Liver (tissue), 9 donors: ENCODE results near the gene ACOT2. TPM values are rescaled to one million over a fixed set of nuclear protein-coding genes. Genes with fewer than 3 reads are reported as not detected.

Experiments
- DNase-seq: peaks from one replicate; pipeline ENCODE4 v3.0.0-alpha.2; 2017; ENCODE audit warnings: low spot score
- H3K27ac ChIP-seq, 2 donors: one replicate each; pipeline ENCODE4 v1.7.0; 2013; ENCODE audit warnings: inconsistent platforms in 2 of 2, low read length in 2 of 2, control low read depth in 1 of 2, low read depth in 1 of 2, mild to moderate bottlenecking in 1 of 2
- H3K27me3 ChIP-seq, 4 donors: one replicate each; pipeline versions ENCODE4 v1.6.1 to v1.7.0; 2013; ENCODE audit warnings: low read length in 3 of 4, inconsistent platforms in 1 of 4, mild to moderate bottlenecking in 1 of 4, moderate library complexity in 1 of 4; ENCODE audit not compliant: control insufficient read depth in 4 of 4, insufficient read depth in 4 of 4
- H3K36me3 ChIP-seq, 4 donors: one replicate each; pipeline versions ENCODE4 v1.6.1 to v1.7.0; 2013; ENCODE audit warnings: low read length in 3 of 4, mild to moderate bottlenecking in 3 of 4, low read depth in 1 of 4, moderate library complexity in 1 of 4; ENCODE audit not compliant: control insufficient read depth in 4 of 4, insufficient read depth in 3 of 4
- H3K4me1 ChIP-seq, 4 donors: one replicate each; pipeline versions ENCODE4 v1.6.1 to v1.7.0; 2013; ENCODE audit warnings: low read length in 3 of 4, mild to moderate bottlenecking in 3 of 4, moderate library complexity in 1 of 4; ENCODE audit not compliant: control insufficient read depth in 4 of 4, insufficient read depth in 4 of 4
- H3K4me3 ChIP-seq, 3 donors: one replicate each; pipeline versions ENCODE4 v1.6.1 to v1.7.0; 2013; ENCODE audit warnings: low read length in 3 of 3, control low read depth in 1 of 3, low read depth in 1 of 3, mild to moderate bottlenecking in 1 of 3
- H3K9ac ChIP-seq, 2 donors: one replicate each; pipeline ENCODE4 v1.7.0; 2013; ENCODE audit warnings: low read length in 2 of 2, mild to moderate bottlenecking in 2 of 2, moderate library complexity in 2 of 2, control low read depth in 1 of 2, low read depth in 1 of 2
- H3K9me3 ChIP-seq, 4 donors: one replicate each; pipeline versions ENCODE4 v1.6.1 to v1.7.0; 2013; ENCODE audit warnings: low read length in 3 of 4; ENCODE audit not compliant: control insufficient read depth in 4 of 4
- EGR1 ChIP-seq, 2 donors: IDR thresholded peaks; 2 replicates each; pipeline ENCODE4 v1.6.1; 2016 to 2018; ENCODE audit warnings: antibody characterized with exemption in 2 of 2, low read depth in 2 of 2
- FOXA1 ChIP-seq: IDR thresholded peaks from 2 replicates; pipeline ENCODE4 v1.6.1; 2016; ENCODE audit warnings: antibody characterized with exemption
- FOXA2 ChIP-seq: IDR thresholded peaks from 2 replicates; pipeline ENCODE4 v1.6.1; 2016; ENCODE audit warnings: antibody characterized with exemption
- GABPA ChIP-seq, 2 donors: IDR thresholded peaks in 1 of 2; conservative IDR thresholded peaks in 1 of 2; 2 replicates each; pipeline ENCODE4 v1.6.1; 2016; ENCODE audit warnings: antibody characterized with exemption in 2 of 2, mild to moderate bottlenecking in 1 of 2, moderate library complexity in 1 of 2
- HNF4A ChIP-seq, 2 donors: conservative IDR thresholded peaks; 2 replicates each; pipeline ENCODE4 v1.6.1; 2016; ENCODE audit warnings: antibody characterized with exemption in 2 of 2, mild to moderate bottlenecking in 2 of 2
- HNF4G ChIP-seq: IDR thresholded peaks from 2 replicates; pipeline ENCODE4 v1.6.1; 2016; ENCODE audit warnings: antibody characterized with exemption
- JUND ChIP-seq, 2 donors: IDR thresholded peaks; 2 replicates each; pipeline ENCODE4 v1.6.1; 2016; ENCODE audit warnings: antibody characterized with exemption in 2 of 2
- NR2F2 ChIP-seq: IDR thresholded peaks from 2 replicates; pipeline ENCODE4 v1.6.1; 2016; ENCODE audit warnings: antibody characterized with exemption
- RAD21 ChIP-seq, 2 donors: IDR thresholded peaks; 2 replicates each; pipeline ENCODE4 v1.6.1; 2016; ENCODE audit warnings: antibody characterized with exemption in 2 of 2, mild to moderate bottlenecking in 2 of 2
- REST ChIP-seq: IDR thresholded peaks from 2 replicates; pipeline ENCODE4 v1.6.1; 2016; ENCODE audit warnings: antibody characterized with exemption, mild to moderate bottlenecking
- RXRA ChIP-seq, 2 donors: IDR thresholded peaks; 2 replicates each; pipeline ENCODE4 v1.6.1; 2017 to 2018; ENCODE audit warnings: antibody characterized with exemption in 2 of 2, mild to moderate bottlenecking in 1 of 2
- SP1 ChIP-seq: IDR thresholded peaks from 2 replicates; pipeline ENCODE4 v1.6.1; 2018; ENCODE audit warnings: antibody characterized with exemption, mild to moderate bottlenecking
- TAF1 ChIP-seq: conservative IDR thresholded peaks from 2 replicates; pipeline ENCODE4 v1.6.1; 2016; ENCODE audit warnings: antibody characterized with exemption, mild to moderate bottlenecking
- YY1 ChIP-seq: IDR thresholded peaks from 2 replicates; pipeline ENCODE4 v1.6.1; 2016; ENCODE audit warnings: antibody characterized with exemption, mild to moderate bottlenecking
- ZBTB33 ChIP-seq: IDR thresholded peaks from 2 replicates; pipeline ENCODE4 v1.6.1; 2016; ENCODE audit warnings: antibody characterized with exemption
- WGBS: extraction: QIAGEN DNeasy Blood & Tissue Kit; methylation state at CpG from one replicate; pipeline ENCODE4 v1.1.7; 2013; 5-methylcytosine and 5-hydroxymethylcytosine counted together
- polyA plus RNA-seq, 2 donors: library from polyadenylated mRNA; stranded (reverse) in 1 of 2; unstranded in 1 of 2; fragments of 200-250 nt in 1 of 2; fragments of >200 nt in 1 of 2; fragmentation: Nextera tagmentation in 1 of 2; extraction: Ambion mirVana in 1 of 2; gene quantifications; one replicate each; pipeline versions ENCODE4 v1.2.1 to v1.2.3, GENCODE V29; 2013 to 2015
- total RNA-seq, 2 donors: library from RNA; depleted of rRNA; stranded (reverse); fragments of >200 nt; gene quantifications; one replicate each; pipeline ENCODE4 v1.2.3, GENCODE V29; 2014
- TF ChIP-seq, protein P1 (sequence below): fragments of 150-350 bp; IDR thresholded peaks from 2 replicates; pipeline ENCODE4 v1.5.1; 2017; ENCODE audit warnings: improper control_type of control experiment, low read depth, low read length; ENCODE audit not compliant: missing input control
- TF ChIP-seq, protein P2 (sequence below): IDR thresholded peaks from 2 replicates; pipeline ENCODE4 v1.6.1; 2016; ENCODE audit warnings: antibody characterized with exemption
- TF ChIP-seq, protein P3 (sequence below): IDR thresholded peaks from 2 replicates; pipeline ENCODE4 v1.6.1; 2016; ENCODE audit warnings: antibody characterized with exemption
- donor health status: healthy.
- donor health status: healthy.
- donor health status: healthy.
- donor health status: healthy.
- donor health status: healthy.

The ACOT2 gene
- total and polyA plus RNA-seq, 4 donors = 51.2 to 189 (median 151) TPM

DNA sequence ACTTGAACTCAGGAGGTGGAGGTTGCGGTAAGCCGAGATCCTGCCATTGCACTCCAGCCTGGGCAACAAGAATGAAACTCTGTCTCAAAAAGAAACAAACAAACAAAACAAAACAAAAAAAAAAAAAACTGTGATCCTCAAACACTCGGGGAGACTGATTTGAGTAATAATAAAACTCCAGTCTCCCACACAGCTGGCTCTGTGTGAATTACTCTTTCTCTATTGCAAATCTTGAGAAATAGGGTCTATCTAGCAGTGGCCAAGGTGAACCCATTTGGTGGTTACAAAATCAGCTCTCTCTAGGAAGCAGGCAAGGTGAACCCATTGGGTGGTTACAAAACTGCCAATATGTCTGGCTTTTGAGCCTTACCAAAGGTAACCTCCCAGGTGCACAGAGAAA lies 37.3 kb downstream of the ACOT2 start:
- no peaks in the 10 kb centered on the region for H3K27me3 ChIP-seq
- H3K9ac ChIP-seq = no peak overlapping the region
- no peak overlapping the region for H3K4me3 ChIP-seq
- no peaks in the 10 kb centered on the region for H3K36me3 ChIP-seq
- H3K27ac ChIP-seq = no peak overlapping the region
- no peak for DNase-seq
- TF ChIP-seq NR2F2 (no peak), ZBTB33 (no peak), FOXA2 (no peak), SP1 (no peak), JUND (IDR thresholded peaks at IDR 0.05) (no peak), RAD21 (IDR thresholded peaks at IDR 0.05) (no peak), FOXA1 (no peak), YY1 (no peak), HNF4A (conservative IDR thresholded peaks at IDR 0.05) (no peak), EGR1 (IDR thresholded peaks at IDR 0.05; ENCODE audit: low read depth in 2 of 2) (no peak), TAF1 (no peak), RXRA (IDR thresholded peaks at IDR 0.05) (no peak), REST (no peak), GABPA (IDR thresholded peaks at IDR 0.05 in 1 of 2, conservative IDR thresholded peaks at IDR 0.05 in 1 of 2) (no peak), HNF4G (no peak)
- TF ChIP-seq, protein P1, sequence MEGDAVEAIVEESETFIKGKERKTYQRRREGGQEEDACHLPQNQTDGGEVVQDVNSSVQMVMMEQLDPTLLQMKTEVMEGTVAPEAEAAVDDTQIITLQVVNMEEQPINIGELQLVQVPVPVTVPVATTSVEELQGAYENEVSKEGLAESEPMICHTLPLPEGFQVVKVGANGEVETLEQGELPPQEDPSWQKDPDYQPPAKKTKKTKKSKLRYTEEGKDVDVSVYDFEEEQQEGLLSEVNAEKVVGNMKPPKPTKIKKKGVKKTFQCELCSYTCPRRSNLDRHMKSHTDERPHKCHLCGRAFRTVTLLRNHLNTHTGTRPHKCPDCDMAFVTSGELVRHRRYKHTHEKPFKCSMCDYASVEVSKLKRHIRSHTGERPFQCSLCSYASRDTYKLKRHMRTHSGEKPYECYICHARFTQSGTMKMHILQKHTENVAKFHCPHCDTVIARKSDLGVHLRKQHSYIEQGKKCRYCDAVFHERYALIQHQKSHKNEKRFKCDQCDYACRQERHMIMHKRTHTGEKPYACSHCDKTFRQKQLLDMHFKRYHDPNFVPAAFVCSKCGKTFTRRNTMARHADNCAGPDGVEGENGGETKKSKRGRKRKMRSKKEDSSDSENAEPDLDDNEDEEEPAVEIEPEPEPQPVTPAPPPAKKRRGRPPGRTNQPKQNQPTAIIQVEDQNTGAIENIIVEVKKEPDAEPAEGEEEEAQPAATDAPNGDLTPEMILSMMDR = no peak
- TF ChIP-seq, protein P2, sequence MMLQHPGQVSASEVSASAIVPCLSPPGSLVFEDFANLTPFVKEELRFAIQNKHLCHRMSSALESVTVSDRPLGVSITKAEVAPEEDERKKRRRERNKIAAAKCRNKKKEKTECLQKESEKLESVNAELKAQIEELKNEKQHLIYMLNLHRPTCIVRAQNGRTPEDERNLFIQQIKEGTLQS = no peak
- TF ChIP-seq, protein P3, sequence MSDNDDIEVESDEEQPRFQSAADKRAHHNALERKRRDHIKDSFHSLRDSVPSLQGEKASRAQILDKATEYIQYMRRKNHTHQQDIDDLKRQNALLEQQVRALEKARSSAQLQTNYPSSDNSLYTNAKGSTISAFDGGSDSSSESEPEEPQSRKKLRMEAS = no peak
- peaks cover 0 to 4% (median 0%) of the 10 kb centered on the region in 4 donors for H3K4me1 ChIP-seq
- H3K9me3 ChIP-seq = no peaks in the 10 kb centered on the region
- WGBS = 94% methylated on average over 3 of the region's 3 CpGs
